HG03045 (cell line): ENCODE results near the gene WEE1.
"Not testable (repeated sequence)": the region's sequence is repeated elsewhere in the genome, so short reads cannot be mapped to it uniquely, and the experiment has no call there.

Experiments used
- ATAC-seq: cut with Tn5 transposase; IDR thresholded peaks from one replicate; pipeline ENCODE4 v1.9.1; 2021; ENCODE audit warnings: mild to moderate bottlenecking, moderate library complexity; ENCODE audit not compliant: unreplicated experiment

Gene WEE1

GRCh38 chr11:9573052-9573774 is at the start of gene WEE1:
WEE1 (plus strand) TSS chr11:9573670; CDS start chr11:9573934, 264 bp downstream.
- ATAC-seq = peak; percentile 90

DNA sequence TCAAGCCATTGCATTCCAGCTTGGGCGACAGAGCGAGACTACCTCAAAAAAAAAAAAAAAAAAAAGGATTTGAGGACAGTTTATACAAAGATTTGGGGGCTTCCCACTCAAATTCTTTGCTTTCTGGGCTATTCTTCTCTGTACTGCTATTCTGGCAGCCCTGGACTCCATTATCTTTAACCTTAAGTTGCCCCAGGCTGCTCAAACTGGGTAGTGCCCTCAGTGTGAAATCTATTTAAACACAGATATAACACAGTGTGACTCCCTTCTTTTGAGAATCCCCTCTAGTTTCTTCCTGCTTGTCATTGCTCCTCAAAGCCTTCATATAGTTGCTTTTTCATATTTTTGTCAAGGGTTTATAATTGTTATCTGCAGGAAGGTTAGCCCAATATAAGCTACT is 49.5 kb upstream of the WEE1 start:
- ATAC-seq = no peak

DNA sequence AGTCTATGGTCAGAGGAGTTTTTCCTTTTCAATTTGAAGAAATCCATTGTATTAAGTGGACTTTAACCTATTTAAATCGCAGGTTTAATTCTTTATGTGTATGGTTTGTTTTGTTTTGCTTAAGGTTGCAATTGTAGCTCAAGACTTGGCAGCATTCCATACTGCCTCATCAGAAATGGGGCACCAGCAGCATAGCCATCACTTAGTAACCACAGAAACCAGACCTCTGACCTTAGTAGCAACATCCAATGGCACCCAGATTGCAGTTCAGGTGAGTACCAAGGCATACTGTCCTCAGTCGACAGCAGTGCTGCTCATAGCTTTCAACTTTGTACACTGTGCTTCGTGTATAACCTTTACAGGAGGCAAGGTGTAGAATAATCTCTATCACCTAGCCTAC is 48.4 kb upstream of the WEE1 start:
- no peak for ATAC-seq

DNA sequence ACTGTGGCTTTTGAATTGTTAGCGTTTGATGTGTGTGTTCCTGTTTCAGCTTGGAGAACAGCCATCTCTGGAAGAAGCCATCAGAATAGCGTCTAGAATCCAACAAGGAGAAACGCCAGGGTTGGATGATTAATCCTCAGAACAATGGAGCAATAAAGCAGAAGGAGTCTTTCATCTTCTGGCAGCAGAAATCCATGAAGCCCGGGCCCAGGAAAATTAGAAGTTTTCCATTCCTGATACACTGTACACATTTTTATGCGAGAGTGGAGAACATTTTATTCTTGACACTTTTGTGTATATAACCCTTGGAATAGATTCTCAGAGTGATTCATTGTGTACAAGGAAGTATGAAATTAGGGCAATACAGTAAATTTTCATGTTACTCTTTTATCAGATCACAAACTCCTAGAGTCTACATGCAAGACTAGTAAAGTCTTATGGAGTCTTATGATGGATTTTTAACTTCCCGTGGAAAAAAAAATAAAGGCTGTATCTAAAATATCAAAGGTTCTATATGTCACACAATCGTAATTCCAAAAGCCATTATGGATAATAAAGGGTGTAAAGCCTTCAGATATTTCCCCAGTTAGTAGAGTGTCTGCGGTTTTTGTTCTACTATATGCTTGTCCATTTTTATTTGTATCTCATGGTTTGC is 45.9 kb upstream of the WEE1 start:
- ATAC-seq = no peak

DNA sequence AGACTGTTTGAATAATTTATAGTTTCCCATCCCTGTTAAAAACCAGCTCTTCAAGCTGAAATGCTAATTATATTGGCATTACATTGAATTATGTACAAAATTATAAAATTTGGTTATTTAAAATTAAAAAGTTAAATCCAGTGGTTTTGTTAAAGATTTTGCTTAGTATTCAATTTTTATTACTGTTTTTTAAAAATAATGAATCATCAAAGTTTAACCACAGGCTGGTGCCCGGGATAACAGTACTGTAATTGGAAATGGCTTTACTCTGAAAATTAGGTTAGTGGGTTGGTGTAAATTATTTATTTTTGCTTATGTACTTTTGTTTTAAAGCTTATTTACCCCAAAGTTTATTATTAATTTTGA is 45.4 kb upstream of the WEE1 start:
- no peak for ATAC-seq

DNA sequence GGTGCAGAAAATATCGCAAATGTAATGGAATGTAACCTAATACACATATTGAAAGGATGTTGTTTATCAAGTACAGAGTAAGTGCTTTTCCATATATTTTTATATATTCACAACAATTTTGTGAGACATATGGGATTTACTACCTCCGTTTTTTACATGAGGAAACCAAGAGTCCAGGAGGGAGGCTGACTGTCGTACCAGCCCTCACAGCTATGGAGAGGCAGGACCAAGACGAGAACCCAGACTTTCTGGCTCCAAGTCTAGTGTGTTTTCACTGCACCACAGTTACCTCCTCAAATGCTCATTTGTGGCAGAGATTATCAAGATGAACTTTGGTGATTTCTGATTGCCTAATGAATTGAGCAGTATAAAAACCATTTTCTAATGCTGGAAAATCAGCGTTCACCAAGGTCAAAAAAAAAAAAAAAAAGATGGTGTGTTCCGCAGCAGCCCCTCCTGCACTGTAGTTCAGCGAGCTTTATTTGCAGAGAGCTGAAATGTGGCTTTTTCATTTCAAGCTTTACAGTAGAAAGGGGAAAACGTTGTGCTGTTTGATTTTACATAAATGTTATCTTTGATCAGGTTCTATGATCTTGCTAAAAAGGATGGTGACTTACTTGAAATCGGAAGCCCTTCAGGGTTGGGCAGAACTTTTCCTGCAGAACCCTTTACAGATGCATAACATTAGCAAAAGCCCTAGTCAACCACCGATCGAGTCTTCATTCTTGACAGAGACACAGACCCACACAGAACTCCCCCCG is 44.7 kb upstream of the WEE1 start:
- ATAC-seq = no peak

DNA sequence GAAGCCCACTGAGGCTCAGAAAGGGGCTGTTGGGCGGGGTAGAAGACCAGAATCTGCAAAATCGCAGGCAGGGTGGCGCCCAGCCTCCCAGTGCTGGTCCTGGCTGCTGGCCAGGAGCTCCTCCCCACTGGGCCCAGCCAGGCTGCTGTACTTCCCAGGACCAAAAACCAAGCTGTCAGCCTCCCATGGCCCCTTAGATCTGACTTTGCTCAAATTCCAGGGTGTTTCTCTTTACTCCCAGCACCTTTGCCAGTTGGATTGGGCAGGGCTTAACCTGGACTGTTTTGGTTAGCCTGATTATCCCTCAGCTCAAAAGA is 44.2 kb upstream of the WEE1 start:
- ATAC-seq = no peak

DNA sequence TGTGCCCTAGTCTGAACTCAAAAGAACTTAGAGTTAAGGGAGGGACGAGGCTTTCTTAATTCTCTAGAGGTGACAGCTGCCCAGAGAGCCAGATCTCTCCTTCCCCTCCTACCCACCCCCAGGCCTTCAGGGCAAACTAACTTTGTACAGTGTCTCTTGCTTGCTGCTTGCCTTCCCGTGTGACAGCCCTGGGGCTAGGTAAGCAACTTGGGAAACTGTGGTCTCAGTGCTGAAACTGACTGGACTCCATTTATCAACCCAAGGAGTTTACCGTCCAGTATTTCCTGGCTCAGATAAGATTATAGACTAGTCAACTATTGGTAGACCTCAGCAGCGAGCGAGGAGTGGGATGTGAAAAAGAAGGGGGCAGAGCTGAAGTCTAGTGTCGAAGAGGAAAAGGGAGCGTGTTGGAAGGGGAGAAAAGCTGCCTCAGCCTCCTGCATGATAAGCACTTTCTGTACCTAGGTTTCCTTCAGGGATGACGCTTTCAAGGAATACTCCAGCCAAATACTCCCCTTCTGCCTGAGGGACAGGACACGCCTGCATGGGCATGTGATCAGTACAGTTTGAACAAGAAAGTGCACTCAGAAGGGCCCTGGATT is 43.3 kb upstream of the WEE1 start:
- no peak for ATAC-seq

DNA sequence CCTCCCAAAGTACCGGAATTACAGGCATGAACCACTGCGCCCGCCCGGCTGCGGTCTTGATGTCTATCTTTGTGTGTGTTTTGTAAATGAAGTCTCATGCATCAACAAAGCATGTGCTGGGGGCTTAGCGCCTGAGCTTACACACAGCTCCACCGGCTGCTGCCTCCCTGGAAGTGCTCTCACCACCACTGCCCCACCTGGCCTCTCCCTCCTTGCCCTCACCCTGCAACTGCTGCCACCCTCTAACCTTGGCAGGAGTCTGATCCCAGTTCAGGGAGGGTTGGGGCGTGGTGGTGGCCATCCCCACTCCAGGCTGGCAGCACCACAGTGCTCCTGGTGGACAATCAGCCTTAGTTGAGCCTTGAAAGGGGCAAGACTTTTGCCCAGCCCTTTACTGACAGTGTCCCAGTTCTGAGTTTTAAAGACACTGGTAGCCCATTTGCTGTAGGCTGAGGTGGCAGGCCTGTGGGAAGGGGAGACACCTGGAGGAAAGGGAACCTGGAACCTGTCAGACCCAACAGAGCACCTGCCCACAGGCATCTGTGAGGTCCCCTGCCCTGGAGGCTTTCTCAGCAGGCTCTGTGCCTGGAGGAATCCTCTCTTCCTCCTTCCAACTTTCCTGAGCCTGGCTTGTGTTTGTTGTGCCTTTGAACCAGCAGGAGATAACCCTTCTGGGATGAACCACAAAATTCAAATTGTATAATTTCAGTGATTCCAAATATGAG is 42.4 kb upstream of the WEE1 start:
- no peak for ATAC-seq

DNA sequence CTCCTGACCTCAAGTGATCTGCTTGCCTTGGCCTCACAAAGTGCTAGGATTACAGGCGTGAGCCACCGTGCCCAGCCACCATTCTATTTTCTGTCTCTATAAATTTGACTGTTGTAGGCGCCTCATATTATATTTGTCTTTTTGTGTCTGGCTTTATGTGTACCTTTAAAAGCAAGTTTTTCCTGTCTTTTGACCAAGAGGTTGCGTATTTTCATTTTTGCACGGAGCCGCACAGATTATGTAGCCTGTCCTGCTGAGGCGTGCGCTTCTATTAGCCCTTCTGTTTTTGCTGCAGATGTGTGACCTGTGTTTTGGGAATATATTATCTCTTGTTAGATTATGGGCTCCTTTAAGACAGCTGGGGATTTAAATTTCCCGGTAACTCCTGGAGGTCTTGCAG is 40.4 kb upstream of the WEE1 start:
- ATAC-seq = no peak

DNA sequence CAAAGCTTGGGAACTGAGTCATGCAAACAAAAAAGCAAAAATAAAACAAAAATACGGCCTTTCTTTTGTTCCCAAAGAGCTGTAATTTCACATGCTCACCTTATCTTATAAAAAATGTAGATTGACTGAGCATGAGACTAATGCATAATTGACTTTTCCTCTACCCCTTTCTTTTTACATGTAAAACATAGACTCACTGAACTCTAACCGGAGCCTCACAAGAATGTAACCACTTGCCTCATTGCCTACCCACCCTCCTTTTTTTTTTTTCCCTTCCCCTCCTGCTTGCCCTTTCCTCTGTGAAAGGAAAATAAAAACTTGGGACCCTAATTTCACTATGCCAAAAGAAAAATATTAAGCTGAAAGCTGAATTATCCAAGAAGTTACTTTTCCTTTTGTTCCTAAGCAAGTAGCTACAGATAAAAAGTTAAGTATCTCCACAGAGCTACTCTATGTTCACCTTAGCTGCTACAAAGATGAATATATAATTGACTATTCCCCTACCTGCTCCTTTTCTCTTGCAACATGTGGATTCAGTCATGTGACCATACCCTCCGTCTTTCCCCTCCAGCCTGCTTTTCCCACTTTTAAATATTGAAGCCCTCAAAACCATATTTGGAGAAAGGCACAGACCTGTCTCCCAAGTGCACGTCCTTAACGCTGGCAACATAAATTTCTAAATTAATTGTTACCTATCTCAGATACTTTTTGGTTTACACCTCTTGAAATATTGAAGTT is 39.6 kb upstream of the WEE1 start:
- ATAC-seq = no peak

DNA sequence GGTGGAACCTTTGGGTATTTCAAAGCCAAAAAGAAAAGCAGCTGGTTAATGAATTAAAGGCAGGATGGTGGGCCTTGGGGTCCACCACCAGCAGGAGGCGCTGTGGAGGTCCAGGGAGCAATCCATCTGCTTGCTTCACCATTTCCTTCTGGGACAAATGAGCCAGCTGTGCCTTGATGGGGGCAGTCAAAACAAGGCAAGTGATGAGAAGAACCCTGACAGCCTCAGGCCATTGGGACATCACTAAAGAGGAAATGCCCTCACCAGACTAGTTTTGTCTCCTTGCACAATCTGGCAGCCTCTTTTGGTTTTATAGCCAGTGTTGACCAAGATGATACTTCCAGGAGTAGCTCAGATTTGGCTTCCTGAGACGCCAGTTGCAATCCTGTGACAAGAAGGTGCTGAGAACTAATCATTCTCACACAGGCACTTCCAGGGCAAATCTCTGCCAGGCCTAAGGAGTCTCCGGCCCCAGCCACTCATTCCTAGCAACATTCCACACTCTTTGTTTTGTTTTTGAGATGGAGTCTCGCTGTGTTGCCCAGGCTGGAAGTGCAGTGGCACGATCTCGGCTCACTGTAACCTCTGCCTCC is 38.2 kb upstream of the WEE1 start:
- no peak for ATAC-seq

DNA sequence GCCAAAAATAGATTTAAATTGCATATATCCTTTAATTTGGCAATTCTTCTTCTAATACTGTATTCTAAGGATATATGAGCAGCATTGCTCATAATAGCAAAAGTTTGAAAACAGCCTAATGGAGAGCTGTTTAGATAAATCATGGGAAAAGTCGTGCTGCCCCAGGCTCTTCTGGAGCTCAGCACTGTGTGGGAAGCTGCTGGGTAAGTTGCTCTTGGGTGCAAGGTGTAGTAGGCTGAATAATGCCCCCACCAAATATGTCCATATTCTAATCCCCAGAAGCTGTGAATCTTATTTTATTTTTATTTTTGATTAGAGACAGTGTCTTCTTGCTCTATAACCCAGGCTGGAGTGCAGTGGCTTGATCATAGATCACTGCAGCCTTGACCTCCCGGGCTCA is 34.9 kb upstream of the WEE1 start:
- no peak for ATAC-seq

DNA sequence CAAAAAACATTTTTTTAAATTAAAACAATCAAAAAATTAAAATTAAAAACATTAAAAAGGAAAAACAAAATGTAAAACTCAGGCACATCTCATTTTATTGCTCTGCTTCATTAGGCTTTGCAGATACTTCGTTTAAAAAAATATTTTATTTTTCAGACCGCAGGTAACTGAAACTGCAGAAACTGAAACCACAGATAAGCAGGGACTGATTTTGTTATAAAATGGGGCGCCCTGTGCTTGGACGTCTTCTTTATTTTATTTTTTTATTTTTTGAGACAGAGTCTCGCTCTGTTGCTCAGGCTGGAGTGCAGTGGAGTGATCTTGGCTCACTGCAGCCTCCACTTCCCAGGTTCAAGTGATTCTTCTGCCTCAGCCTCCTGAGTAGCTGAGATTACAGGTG is 24.3 kb upstream of the WEE1 start:
- ATAC-seq = not testable (repeated sequence)

DNA sequence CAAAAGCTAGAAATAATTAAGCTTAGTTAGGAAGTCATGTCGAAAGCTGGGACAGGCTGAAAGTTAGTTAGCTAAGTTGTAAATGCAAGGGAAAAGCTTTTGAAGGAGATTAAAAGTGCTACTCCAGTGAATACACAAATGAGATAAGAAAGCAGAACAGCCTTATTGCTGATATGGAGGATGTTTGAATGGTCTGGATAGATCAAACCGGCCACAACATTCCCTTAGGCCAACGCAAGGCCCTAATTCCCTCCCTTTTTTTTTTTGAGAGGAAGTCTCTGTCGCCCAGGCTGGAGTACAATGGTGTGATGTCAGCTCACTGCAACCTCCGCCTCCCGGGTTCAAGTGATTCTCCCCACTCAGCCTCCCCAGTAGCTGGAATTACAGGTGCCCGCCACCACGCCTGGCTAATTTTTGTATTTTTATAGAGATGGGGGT is 23.3 kb upstream of the WEE1 start:
- no peak for ATAC-seq

DNA sequence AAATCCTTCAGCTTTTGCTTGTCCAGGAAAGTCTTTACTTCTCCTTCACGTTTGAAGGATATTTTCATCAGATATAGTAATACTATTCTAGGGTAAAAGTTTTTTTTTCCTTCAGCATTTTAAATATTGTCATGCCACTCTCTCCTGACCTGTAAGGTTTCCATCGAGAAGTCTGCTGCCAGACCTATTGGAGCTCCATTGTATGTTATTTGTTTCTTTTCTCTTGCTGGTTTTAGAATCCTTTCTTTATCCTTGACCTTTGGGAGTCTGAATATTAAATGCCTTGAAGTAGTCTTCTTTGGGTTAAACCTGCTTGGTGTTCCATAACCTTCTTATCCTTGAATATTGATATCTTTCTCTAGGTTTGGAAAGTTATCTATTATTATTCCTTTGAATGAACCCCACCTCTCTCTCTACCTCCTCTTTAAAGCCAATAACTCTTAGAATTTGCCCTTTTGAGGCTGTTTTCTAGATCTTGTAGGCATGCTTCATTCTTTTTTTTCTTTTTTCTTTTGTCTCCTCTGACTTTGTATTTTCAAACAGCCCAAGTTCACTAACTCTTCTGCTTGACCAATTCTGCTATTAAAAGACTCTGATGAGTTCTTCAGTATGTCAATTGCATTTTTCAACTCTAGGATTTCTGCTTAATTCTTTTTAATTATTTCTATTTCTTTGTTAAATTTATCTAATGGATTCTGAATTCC is 12.0 kb upstream of the WEE1 start:
- no peak for ATAC-seq

GRCh38 chr11:9562716-9563115 is 10.8 kb upstream of the WEE1 start:
- no peak for ATAC-seq

DNA sequence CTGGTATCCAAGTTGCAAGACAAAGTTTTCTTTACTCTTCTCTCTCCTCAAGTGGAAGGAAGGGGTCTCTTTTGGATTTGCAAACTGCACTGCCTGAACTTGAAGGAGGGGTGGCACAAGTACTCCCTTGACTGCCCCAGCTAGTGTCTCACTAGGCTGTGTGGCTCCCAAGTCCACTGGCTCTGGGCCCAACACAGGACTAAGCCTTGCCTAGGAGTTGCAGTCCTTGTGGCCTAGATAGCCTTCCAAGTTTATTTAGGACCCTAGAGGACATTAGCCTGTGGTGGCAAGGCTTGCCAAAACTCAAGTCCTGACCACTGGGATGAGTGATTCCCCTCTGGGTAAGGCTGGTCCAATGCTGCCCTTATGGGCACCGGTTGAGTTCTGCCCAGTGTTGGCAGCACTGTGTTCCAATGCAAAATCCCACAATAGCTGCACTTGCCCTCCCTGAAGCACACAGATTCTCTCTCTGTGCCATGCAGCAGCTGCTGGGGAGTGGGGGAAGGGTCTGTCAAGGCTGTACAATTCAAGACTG is 10.2 kb upstream of the WEE1 start:
- ATAC-seq = no peak
